ENCODE measurements around the gene HIGD1A.
A peak's percentile ranks its signal among the peaks of the same experiment; 100 is the strongest.

The HIGD1A gene

DNA sequence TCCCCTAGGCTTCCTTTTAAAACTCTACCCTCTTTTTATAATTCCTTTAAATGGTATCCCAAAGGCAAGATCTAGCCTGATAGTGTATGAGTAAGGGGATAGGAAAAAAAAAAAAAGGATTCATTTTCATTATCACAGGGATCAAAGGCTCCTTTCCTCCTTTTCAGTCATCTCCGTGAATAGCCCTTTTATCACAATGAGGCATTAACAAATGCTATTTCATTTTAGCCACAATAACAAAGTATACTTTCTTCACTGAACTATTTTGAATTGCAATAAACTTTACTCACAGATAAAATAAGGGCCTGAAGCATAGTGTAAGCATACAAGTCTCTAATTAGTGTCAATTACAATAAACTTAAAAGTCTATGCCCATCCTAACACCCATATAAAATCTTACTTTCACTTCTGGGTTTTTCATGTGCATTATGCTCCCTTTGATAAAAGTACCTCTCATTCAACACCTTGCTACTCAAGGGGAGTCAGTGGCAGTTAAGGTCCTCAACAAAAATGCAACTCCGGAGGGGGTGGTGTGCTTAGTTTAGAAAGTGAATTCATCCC is 8.6 kb downstream of the HIGD1A start:
- no peak for DNase-seq

DNA sequence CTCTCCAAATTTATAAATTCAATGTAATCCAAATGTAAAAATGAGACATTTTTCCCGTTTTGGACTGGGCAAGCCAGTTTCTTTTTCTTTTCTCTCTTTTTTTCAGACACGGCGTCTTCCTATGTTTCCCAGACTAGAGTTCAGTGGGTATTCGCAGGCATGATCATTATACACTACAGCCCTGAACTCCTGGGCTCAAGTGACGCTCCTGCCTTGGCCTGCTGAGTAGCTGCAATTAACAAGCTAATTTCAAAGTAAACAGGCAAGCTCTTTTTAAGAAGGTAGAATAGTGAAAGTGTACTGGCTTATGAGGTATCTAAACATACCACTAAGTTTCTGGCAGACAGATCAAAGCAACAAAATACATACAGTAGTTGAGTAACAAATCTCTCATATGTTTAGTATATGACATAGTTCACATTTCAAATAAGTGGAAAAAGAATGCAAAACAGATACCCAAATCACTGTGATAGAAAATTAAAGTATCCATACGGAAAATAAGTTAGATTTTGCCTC is 13.5 kb downstream of the HIGD1A start:
- no peak for DNase-seq

DNA sequence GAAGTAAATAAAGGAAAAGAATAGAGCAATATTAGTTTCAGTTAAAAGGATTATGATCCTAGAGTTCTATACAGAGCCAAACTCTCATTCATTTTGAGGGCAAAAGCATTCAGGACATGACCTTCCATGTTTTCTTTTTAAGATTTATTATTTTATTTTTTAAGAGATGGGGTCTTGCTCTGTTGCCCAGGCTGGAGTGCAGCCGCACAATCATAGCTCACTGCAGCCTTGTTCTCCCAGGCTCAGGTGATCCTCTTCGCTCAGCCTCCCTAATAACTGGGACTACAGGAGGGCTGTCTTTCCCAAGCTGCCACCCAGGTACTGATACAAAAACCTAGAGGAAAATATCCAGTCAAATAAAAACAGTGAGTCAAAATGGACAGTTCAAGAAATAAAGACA is 17.7 kb downstream of the HIGD1A start:
- no peak for DNase-seq

DNA sequence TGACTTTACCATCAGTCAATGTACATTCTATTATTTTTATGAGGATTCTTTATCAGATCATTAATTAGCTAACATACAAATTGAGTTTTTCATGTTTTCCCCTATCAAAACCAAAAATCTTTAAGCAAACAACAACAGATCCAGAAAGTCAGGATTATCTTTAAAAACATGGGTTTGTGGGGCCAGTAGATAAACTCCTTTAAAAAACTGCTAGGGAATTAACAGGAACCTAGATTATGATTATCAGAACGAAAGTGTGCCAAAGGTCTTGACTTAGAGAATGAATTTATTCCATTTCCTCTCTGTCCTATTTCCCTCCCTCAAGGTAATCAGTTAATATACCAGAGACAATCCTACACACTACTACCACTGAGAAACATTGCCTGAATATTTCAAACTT is 18.1 kb downstream of the HIGD1A start:
- DNase-seq: no peak

DNA sequence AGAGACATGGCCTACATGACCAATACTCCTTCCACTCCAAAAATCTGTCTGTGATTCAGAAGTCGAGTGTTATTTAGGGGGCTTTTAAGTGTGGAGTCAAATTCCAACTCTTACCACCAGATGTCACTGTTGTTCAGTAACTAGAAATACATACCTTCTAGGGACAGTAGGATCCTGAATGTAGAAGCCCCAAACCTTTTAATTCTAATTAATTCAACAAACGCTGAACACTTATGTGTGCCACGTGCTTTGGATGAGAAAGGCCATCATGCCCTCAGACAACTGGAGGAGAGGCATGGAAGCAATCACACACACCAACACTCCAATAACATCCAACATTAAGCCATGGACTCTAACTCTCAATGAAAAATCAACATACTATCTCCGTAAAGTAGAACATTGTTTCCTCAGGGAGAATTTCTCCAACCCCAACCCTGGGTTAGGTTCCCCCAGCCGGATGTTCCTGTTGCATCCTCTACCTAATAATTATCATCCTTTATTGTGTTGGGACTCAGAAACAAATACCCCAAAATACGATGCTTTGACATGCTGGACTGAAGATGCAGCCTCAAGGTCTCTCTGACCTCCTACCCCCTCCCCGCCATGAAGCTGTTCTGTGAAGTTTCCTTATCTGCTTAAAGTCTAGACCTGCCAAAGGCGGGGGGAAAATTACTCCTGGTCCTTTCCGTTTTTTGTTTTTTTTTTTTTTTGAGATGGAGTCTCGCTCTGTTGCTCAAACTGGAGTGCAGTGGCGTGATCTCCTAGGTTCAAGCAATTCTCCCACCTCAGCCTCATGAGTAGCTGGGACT is 23.2 kb downstream of the HIGD1A start:
- peak; percentile 33 for DNase-seq

DNA sequence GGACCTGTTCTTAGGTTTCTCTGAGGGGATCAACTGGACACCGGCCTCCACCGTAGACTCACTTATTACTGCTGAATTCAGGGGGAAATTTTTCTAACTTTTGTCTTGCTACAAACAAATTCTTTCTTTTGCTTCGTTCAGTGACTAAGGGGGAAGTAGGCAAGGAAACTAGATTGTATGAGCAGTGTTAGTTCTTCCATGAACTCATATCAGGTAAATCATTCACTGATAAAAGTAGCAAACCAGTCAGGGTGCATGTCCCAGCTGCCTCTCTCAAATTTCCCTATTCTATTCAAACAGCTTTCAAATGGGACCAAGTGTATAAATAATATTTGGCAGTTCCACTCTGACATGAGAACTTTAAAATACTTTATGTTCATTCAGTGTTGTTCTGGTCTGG is 23.9 kb downstream of the HIGD1A start:
- no peak for DNase-seq

DNA sequence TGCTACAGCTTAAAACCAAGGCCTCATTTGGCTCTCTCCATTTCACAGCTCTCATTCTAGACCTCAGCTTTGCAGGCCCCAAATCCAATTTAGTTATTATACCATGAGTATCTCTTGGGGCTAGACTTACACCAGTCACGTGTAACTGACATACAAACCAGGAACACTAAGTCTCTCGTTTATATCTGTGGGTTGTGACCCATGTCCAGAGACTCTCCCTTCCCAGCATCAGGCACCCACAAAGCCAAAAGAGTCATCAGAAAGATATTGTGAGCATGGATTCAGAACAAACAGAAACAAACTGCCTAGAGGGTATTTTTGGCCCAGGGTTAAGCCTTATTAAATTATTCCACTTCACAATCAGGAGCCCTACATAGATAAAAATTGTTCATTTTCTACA is 25.6 kb downstream of the HIGD1A start:
- no peak for DNase-seq

DNA sequence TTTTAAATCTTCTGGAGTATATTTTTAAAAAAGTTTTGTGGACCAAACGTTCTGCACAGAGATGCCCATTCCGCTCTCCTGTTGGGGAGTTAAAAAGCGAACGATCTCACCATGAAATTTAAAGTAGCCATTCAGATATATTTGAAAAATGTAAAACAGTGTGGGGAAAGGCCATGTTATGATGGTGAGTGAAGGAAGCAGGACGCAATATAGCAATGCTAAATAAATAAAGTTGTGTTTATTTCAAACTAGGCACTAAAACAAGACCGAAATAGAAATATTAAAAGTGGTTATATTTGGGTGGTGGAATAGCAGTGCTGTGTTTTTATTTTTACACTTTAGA is 30.9 kb downstream of the HIGD1A start:
- no peak for DNase-seq

DNA sequence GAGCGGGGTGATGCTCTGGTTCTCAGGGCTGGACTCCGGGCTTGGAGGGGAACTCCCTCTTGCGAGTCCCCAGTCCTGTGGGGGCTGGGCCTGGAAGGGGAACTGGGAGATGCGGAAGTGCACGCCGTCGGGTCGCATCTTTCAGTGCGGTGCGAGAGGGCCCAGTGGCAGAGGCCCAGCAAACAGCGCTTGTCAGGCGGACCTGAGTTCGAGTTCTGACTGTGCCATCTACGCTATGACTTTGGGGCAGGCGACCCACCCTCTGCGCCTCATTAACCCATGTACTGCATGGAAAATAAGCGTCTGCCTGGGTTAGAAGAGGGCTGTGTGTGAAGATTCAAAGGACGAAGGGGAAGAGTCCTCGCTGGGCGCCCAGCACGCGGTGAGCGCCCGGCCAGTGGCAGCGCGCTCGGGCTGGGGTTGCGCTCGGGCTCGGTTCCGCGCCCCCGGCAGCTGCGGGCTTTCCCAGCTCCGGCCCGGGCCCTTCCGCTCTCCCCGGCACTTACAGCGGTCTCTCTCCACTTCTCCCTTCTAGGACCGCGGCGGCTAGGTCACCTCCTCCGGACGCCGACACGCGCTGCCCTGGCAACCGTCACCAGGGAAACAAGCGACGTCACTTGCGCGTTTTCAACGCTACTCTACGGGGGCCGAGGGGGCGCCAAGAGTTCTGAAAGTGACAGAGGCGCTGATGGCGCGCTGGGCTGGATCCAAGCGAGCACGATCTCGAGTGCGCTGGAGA is 31.5 kb downstream of the HIGD1A start, which contains the start of gene CCDC13:
Gene CCDC13 (minus strand): TSS at position 584 of the 739 bp plus-strand sequence. CDS start 14,908 bp downstream, outside the sequence.
- peak; percentile 38 for DNase-seq

DNA sequence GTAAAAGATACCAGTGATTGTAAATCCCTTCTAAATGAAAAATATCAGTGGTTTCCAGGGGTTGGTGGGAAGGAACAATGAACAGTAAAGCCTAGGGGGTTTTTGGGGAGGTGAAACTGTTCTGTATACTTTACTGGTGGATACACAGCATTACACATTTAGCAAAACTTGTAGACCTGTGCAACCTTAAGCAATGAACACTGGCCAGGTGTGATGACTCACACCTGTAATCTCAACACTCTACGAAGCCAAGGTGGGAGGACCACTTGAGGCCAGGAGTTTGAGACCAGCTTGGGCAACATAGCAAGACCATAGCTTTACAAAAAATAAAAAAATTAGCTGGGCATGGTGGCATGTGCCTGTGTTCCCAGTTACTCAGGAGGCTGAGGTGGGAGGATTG is 33.0 kb downstream of the HIGD1A start:
- no peak for DNase-seq

DNA sequence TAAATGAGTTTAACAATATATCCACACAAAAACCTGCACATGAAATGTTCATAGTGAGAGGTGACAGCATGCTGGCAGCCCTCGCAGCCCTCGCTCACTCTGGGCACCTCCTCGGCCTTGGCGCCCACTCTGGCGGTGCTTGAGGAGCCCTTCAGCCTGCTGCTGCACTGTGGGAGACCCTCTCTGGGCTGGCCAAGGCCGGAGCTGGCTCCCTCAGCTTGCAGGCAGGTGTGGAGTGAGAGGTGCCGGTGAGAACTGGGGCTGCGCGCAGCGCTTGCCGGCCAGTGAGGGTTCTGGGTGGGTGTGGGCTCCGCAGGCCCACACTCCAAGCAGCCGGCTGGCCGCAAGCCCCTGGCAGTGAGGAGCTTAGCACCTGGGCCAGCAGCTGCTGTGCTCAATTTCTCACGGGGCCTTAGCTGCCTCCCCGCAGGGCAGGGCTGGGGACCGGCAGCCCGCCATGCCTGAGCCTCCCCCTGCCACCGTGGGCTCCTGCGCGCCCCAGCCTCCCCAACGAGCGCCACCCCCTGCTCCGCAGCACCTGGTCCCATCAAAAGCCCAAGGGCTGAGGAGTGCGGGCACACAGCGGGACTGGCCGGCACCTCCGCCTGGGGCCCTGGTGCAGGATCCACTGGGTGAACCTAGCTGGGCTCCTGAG is 34.7 kb downstream of the HIGD1A start:
- no peak for DNase-seq

DNA sequence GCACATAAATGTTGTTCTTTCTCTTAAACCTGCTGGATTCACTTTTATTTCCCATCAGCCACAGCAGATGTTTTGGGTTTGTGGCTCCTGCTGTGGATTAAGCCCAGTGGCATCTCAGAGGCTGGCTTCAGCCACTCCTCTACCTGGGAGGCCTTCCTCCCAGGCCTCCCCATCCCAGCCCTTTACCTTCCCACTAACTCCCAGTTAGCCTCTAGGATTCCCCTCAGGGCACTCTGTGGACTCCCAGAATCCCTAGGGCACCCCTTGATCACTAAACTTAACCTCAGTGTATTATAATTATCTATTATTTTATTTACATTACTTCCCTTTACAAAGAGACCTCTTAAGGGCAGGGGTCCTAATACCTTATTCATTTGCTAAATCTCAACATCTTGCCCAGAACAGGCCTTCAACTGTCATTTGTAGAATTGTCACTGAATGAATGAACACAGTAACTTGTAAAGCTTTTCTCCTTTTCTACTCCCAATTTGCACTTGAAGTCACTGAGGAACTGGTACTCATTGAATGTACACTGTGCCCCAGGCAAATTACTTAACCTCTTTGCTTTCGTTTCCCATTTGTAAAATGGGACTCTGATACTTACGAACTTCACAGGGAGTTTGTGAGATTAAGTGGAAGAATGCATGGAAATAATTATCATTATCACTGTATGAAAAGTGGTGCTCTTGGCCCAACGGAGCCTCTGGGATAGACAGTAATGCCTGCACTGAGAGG is 39.6 kb downstream of the HIGD1A start:
- DNase-seq: no peak

DNA sequence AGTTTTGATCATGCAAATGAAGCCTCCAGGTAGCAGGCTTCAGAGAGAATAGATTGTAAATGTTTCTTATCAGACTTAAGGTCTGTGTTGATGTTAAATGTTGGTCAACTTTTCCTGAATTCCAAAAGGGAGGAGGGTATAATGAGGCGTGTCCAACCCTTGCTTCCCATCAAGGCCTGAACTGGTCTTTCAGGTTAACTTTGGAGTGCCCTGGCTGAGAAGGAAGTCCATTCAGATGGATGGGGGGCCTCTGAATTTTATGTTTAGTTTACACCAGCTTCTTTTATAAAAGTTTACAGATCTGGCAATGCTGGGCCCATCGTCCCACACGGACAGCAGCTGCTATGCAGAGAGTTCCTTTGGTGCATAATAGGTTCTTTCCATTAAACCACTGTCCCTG is 40.2 kb downstream of the HIGD1A start:
- DNase-seq: no peak

DNA sequence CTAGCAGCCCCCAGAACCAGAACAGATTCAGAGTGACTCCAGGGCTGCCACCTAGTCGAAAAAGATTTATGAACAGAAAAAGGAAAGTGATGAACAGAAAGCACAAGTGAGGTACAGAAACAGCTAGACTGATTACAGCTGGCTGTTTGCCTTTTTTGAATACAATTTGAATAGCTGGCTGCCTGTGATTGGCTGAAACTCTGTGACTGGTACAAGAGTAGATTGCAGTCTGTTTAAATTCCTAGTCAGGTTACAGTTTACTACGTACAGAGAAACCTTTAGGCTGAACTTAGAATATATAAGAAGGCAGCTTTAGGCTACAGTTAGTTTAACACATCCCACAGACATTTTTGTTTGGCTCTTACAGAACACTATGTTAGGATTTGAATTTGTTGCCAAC is 41.3 kb downstream of the HIGD1A start:
- DNase-seq: no peak

DNA sequence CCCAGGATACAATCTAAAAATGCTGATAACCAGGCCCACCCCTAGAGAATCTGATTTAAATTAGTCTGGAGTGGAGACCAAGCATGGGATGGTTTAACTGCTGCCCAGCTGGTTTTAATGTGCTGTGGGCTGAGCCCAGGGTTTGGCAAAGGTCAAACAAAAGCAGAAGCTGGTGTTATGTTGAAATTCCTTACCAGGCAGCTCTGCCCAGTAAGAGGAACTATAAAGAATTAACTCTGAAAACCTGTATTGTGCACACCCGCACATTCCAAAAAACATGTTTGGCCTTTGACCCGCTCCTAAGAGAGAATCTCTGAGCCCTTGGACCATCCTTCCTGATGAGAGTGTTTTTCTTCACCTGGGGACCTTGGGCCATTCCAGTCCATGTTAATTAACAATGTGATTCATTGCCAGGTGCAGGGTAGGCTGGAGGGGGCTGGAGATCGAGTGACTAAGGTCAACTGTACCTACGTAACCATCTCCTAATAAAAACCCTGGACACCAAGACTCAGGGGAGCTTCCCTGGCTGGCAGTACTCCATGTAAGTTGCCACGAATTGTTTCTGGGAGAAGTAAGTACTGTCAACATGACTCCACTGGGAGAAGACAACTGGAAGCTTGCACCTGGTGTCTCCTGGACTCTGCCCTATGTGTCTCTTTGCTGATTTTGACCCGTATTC is 42.1 kb downstream of the HIGD1A start:
- DNase-seq: no peak

DNA sequence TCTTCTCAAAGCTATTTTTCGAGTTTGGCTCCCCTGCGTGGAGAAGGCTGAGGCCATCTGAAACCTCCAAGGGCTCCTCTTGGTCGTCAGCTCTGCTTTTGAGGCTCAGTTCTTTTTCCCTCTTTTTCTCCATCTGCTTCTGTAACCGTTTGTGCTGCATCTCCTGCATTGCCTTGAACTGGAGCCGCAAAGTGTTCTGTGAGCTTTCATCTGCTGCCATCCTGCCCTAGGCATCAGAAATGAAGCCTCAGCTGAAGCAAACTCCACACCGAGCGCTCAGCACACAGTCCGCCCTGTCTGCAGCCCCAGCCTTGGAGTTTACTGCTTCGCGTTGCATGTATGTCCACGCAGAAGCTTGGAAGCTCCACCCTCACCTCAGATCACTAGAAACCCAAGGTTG is 46.2 kb downstream of the HIGD1A start:
- DNase-seq: no peak

DNA sequence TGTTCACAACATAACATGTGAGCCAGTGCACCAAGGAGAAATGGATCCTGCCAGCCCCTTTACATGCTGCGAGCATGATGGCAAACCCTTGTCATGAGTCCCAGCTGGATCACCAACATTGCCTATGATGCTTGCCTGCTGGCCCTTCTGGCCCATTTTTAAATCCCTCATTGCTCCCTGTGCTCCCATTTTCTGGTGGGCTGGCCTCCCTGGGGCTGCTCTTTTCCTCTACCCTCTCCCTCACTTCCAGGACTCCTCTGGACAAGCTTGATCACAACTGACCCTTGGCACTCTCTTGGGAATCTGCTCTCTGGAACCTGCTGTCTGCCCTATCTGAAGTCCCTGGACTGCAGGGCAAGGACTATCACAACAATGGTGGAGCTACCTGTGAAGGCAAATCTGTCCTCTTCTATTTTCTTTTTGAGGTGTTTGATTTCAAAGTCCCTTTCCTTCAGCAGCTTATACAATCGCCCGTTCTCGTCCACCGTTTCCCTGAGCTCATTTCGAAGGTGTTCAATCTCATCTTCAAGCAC is 47.5 kb downstream of the HIGD1A start:
- no peak for DNase-seq

DNA sequence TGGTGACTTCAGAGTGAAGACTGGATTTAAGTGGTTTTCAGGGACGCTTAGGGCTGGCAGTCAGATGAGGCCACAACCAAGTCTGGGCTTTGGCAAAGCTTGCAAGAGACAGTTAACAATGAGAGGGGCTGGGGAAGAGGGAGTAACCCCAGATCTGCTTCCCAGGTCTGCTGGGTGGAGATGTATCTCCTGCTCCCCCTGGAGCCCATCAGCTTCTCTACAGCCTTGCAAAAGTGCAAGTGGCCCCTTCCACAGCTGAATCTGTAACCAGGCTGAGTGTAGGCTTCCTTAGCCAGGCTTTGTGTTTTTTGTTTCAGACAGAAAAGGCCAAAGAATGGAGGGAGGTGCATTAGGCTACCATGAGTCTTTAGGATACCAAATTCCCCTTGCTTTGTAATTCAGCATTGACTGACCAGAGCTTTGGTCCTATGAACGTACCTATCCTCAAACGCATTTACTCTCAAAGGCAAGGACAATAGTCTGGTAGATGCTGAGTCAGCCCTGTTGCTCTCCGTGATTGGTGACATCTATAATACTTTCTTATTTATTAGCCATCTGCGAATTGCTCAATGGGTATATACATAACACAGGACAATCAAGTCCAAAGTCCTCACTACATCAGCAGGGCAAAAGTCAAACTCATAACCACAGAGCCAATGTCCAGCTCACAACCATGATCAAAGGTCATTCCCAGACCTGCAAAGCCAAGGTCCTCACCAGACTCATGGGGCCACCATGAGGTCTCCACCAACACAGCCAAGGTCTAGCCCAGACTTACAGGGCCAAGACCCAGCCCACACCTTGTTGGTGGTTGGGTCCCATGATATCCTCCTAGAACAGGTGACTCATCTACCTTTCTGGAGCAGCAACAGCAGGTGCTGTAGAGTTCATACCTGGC is 48.4 kb downstream of the HIGD1A start:
- DNase-seq: peak; percentile 1

DNA sequence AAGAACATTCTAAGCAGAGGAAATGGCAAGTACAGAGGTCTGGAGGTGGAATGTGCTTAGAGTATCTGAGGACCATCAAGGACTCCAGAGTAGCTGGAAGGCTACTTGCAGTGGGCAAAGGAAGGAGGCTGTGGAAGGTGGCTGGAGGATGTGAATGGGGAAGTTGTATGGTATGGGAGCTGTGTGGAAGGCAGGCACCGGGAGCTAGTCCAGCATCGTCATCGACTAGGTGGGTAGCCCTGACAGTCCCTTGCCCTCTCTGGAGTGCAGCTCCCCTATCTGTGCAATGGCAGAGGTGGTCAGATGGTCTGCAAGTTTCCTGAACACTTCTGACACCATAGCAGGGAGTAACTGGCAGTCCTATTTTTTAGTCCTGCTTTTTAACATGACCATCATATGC is 50.5 kb downstream of the HIGD1A start:
- no peak for DNase-seq

DNA sequence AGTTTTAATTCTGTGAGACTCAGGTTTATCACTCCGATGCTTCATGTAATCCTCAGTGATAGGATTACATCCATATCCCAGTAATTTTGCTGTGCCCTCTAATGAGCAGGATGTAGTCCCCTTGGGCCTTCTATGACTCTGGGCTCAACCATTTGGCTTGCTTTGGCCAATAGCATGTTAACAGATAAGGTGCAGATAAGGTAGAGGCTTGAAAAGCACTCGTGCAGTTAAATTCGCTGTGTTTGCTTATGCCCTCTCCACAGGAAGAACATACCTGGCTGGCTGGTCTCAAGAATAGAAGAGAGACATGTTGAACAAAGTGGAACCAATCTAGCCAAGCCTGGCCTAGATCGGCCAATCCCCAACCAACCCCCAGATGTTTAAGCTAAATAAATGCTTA is 51.3 kb downstream of the HIGD1A start:
- no peak for DNase-seq

DNA sequence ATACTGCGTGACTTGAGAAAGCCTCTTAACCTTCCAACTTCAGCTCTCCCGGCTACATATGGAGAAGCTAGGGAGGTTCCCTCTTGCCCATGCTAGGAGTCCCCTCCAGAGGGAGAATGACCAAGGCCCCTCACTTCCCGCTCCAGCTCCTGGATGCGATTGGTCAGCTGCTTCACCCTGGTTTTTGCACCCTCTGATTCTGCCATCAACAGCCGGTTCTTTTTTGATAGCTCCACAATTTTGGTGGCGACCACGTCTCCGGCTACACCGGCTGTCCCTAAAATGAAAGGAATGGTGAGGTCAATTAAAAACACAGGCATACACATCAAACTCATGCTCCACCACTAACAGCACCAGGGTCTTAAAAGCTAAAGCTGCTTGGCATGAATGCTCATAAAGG is 51.8 kb downstream of the HIGD1A start:
- no peak for DNase-seq
